GM23248 (cell line): ENCODE measurements around the gene TRAF3IP1.

Source experiments
- EZH2 ChIP-seq: fragments of 200-600 bp; sonication (generic); IDR thresholded peaks from 2 replicates; pipeline ENCODE4 v1.6.1; 2018; ENCODE audit warnings: antibody characterized with exemption, mild to moderate bottlenecking; ENCODE audit not compliant: insufficient read depth, poor library complexity, severe bottlenecking
- EZH2phosphoT487 ChIP-seq: fragments of 200-600 bp; sonication (generic); IDR thresholded peaks from 2 replicates; pipeline ENCODE4 v1.6.1; 2018; ENCODE audit warnings: antibody characterized with exemption, moderate library complexity, mild to moderate bottlenecking, low read depth; ENCODE audit not compliant: insufficient read depth

GRCh38 chr2:238434846-238435751, 114.8 kb downstream of the TRAF3IP1 start:
- TF ChIP-seq EZH2 (no peak), EZH2phosphoT487 (no peak)
